Fibroblast of lung (primary cell): ENCODE measurements around the gene PDE12. TPM values are rescaled to one million over a fixed set of nuclear protein-coding genes. Genes with fewer than 3 reads are reported as not detected.

Experiments used
- DNase-seq, 2 donors: peaks; one replicate each; pipeline versions ENCODE4 v3.0.0 to v3.0.0-alpha.2; 2010; ENCODE audit warnings: low read depth in 2 of 2
- H2AFZ ChIP-seq: 2 replicates; pipeline ENCODE4 v1.5.1; 2012; ENCODE audit warnings: low read length, control low read depth, inconsistent platforms
- H3K27ac ChIP-seq: 2 replicates; pipeline ENCODE4 v1.5.1; 2011; ENCODE audit warnings: low read length, control low read depth; ENCODE audit not compliant: insufficient read depth
- H3K27me3 ChIP-seq: 2 replicates; pipeline ENCODE4 v1.5.1; 2011; ENCODE audit warnings: mild to moderate bottlenecking, low read length; ENCODE audit not compliant: control insufficient read depth, insufficient read depth
- H3K36me3 ChIP-seq: 2 replicates; pipeline ENCODE4 v1.5.1; 2011; ENCODE audit warnings: low read length; ENCODE audit not compliant: control insufficient read depth, insufficient read depth
- H3K4me1 ChIP-seq: 2 replicates; pipeline ENCODE4 v1.5.1; 2011; ENCODE audit warnings: low read length; ENCODE audit not compliant: control insufficient read depth, insufficient read depth; ENCODE audit errors: extremely low read depth
- H3K4me2 ChIP-seq: 2 replicates; pipeline ENCODE4 v1.5.1; 2011; ENCODE audit warnings: low read length, control low read depth; ENCODE audit not compliant: insufficient read depth; ENCODE audit errors: extremely low read depth
- H3K4me3 ChIP-seq, 4 experiments: fragments of 200-600 bp in 1 of 4; sonication (generic) in 1 of 4; replicated peaks in 1 of 4; 2 replicates each; pipeline ENCODE4 v1.5.1; 2011 to 2016; ENCODE audit warnings: low read length in 4 of 4, low read depth in 3 of 4, mild to moderate bottlenecking in 3 of 4, control low read depth in 2 of 4, inconsistent platforms in 1 of 4, mixed read lengths in 1 of 4; ENCODE audit not compliant: insufficient read depth in 1 of 4; ENCODE audit errors: control extremely low read depth in 1 of 4
- H3K79me2 ChIP-seq: 2 replicates; pipeline ENCODE4 v1.5.1; 2012; ENCODE audit warnings: mild to moderate bottlenecking, low read length, inconsistent platforms; ENCODE audit not compliant: control insufficient read depth, insufficient read depth
- H3K9ac ChIP-seq: 2 replicates; pipeline ENCODE4 v1.5.1; 2011; ENCODE audit warnings: mild to moderate bottlenecking, low read length, control low read depth; ENCODE audit not compliant: insufficient read depth
- H3K9me3 ChIP-seq: 2 replicates; pipeline ENCODE4 v1.5.1; 2012; ENCODE audit warnings: low read depth, low read length; ENCODE audit not compliant: control insufficient read depth, insufficient read depth
- H4K20me1 ChIP-seq: 2 replicates; pipeline ENCODE4 v1.5.1; 2011; ENCODE audit warnings: low read length; ENCODE audit not compliant: control insufficient read depth, insufficient read depth; ENCODE audit errors: extremely low read depth
- EZH2 ChIP-seq: IDR thresholded peaks from 2 replicates; pipeline ENCODE4 v1.5.1; 2012; ENCODE audit warnings: low read length, control low read depth, mild to moderate bottlenecking; ENCODE audit errors: missing control alignments
- polyA plus RNA-seq, 2 donors: library from polyadenylated mRNA; depleted of rRNA in 1 of 2; stranded (reverse) in 1 of 2; unstranded in 1 of 2; fragments of >200 nt; gene quantifications; 2 replicates each; pipeline ENCODE4 v1.2.1, GENCODE V29; 2011 to 2012; ENCODE audit warnings: missing spikeins in 1 of 2
- total RNA-seq: library from RNA; depleted of rRNA; stranded (reverse); fragments of >200 nt; gene quantifications from 2 replicates; pipeline ENCODE4 v1.2.1, GENCODE V29; 2014
- TF ChIP-seq, protein P1 (sequence below), 2 donors: IDR thresholded peaks in 1 of 2; conservative IDR thresholded peaks in 1 of 2; 1 replicate in 1 of 2; 2 replicates in 1 of 2; pipeline ENCODE4 v1.5.1; 2011 to 2012; ENCODE audit warnings: low read length in 2 of 2, control low read depth in 1 of 2, inconsistent platforms in 1 of 2, low read depth in 1 of 2, mild to moderate bottlenecking in 1 of 2

The PDE12 gene
- total and polyA plus RNA-seq, 2 donors (not counting 1 experiment from before 2014, with no cell fraction given), result 11.1 to 11.2 TPM

GRCh38 chr3:57572096-57572495 lies 16.0 kb downstream of the PDE12 start:
- DNase-seq, result no peak
- Histone ChIP-seq H3K27ac (no peak overlapping the region), H2AFZ (no peak overlapping the region), H3K9ac (no peak overlapping the region), H3K4me1 (no peaks in the 10 kb centered on the region), H3K36me3 (peaks cover 13% of the 10 kb centered on the region), H3K9me3 (no peaks in the 10 kb centered on the region), H3K4me3 (no peak overlapping the region), H3K79me2 (peaks cover 24% of the 10 kb centered on the region), H4K20me1 (peaks cover 4% of the 10 kb centered on the region), H3K4me2 (no peak overlapping the region), H3K27me3 (no peaks in the 10 kb centered on the region)
- TF ChIP-seq, protein P1, sequence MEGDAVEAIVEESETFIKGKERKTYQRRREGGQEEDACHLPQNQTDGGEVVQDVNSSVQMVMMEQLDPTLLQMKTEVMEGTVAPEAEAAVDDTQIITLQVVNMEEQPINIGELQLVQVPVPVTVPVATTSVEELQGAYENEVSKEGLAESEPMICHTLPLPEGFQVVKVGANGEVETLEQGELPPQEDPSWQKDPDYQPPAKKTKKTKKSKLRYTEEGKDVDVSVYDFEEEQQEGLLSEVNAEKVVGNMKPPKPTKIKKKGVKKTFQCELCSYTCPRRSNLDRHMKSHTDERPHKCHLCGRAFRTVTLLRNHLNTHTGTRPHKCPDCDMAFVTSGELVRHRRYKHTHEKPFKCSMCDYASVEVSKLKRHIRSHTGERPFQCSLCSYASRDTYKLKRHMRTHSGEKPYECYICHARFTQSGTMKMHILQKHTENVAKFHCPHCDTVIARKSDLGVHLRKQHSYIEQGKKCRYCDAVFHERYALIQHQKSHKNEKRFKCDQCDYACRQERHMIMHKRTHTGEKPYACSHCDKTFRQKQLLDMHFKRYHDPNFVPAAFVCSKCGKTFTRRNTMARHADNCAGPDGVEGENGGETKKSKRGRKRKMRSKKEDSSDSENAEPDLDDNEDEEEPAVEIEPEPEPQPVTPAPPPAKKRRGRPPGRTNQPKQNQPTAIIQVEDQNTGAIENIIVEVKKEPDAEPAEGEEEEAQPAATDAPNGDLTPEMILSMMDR (conservative IDR thresholded peaks at IDR 0.05 in 1 of 2, IDR thresholded peaks at IDR 0.05 in 1 of 2; ENCODE audit: low read depth in 1 of 2, low read length in 2 of 2), result no peak
- TF ChIP-seq EZH2, result no peak

- Histone ChIP-seq H4K20me1 (peaks cover 8% of the 10 kb centered on the region), H3K79me2 (peaks cover 56% of the 10 kb centered on the region), H3K9ac (no peak overlapping the region), H3K4me1 (no peaks in the 10 kb centered on the region), H3K36me3 (peaks cover 13% of the 10 kb centered on the region), H3K4me3 (no peak overlapping the region), H2AFZ (no peak overlapping the region), H3K4me2 (no peak overlapping the region), H3K27me3 (no peaks in the 10 kb centered on the region), H3K27ac (no peak overlapping the region), H3K9me3 (no peaks in the 10 kb centered on the region)
- TF ChIP-seq EZH2, result no peak
- TF ChIP-seq, protein P1 (conservative IDR thresholded peaks at IDR 0.05 in 1 of 2, IDR thresholded peaks at IDR 0.05 in 1 of 2; ENCODE audit: low read depth in 1 of 2, low read length in 2 of 2), result no peak
- DNase-seq, result no peak
Observed at GRCh38 chr3:57575966-57576626, 20.0 kb downstream of the PDE12 start.

DNA sequence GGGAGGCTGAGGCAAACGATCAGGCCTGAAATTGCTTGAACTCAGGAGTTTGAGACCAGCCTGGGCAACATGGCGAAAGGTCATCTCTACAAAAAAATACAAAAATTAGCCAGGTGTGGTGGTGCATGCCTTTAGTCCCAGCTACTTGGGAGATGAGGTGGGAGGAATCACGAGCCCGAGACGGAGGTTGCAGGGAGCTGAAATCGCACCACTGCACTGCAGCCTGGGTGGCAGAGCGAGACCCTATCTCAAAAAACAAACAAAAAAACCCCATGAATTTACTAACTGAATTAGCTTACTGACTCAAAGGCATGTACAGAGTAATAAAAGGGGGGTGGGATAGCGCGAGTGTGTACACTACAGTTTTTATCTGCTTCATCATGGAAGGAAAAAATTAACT lies 21.7 kb downstream of the PDE12 start:
- H3K27me3 ChIP-seq, result no peaks in the 10 kb centered on the region
- H3K9me3 ChIP-seq, result no peaks in the 10 kb centered on the region
- TF ChIP-seq, protein P1 (conservative IDR thresholded peaks at IDR 0.05 in 1 of 2, IDR thresholded peaks at IDR 0.05 in 1 of 2; ENCODE audit: low read depth in 1 of 2, low read length in 2 of 2), result no peak
- no peak for TF ChIP-seq EZH2
- no peak overlapping the region for H3K9ac ChIP-seq
- H3K4me2 ChIP-seq, result no peak overlapping the region
- H3K4me1 ChIP-seq, result no peaks in the 10 kb centered on the region
- peaks cover 8% of the 10 kb centered on the region for H4K20me1 ChIP-seq
- peaks cover 13% of the 10 kb centered on the region for H3K36me3 ChIP-seq
- no peak overlapping the region for H2AFZ ChIP-seq
- peaks cover 69% of the 10 kb centered on the region for H3K79me2 ChIP-seq
- H3K4me3 ChIP-seq, result no peak overlapping the region
- DNase-seq, result no peak
- no peak overlapping the region for H3K27ac ChIP-seq
